ENCODE data around the gene RHEX.
"Not testable (repeated sequence)": the region's sequence is repeated elsewhere in the genome, so short reads cannot be mapped to it uniquely, and the experiment has no call there.

RHEX gene

DNA sequence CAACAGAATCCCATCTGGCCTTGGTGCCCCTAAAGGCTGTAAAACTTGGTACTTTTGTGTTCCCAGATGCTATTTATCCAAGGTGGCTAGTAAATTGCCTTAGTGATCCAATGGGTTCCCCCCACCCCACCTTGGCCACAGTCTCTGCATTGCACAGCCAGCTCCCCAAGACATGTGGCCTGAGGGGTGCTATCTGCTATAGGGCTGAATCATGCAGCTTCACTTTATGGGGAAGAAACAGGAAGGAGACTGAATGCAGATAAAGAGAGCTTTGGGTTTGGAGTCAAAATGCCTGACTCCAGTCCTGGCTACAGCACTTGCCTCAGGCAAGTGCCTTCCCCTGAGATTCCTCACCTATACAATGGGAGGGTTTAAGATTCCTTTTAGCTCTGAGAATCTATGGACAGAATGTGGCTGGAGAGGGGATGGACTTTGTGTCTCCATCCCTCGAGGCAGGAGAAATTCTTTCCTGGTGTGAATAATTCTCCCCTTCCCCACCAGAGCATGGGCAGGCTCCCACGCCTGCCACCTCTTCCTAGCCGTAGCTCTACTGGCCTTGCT lies 6.5 kb downstream of the RHEX start:
- no peak for DNase-seq (ENCODE audit: low spot score)

DNA sequence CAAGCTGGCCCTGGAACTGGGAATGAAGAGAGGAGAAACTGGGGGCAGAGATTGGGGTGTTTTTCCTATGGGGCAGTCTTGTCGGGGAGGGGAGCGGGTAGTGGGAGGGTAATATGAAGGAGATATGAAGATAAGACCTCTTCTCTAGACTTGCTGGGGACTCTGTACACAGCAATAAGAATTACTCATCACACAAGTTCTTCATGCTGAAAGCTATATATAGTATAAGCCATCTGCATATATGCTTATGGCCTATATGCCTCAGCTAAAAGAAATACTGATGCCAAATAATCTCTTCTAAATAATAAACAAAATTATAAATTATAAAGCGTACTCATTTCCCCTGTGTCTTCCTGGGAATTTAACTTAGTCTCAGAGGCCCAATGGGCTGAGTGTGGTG lies 7.9 kb downstream of the RHEX start:
- DNase-seq (ENCODE audit: low spot score), result no peak

DNA sequence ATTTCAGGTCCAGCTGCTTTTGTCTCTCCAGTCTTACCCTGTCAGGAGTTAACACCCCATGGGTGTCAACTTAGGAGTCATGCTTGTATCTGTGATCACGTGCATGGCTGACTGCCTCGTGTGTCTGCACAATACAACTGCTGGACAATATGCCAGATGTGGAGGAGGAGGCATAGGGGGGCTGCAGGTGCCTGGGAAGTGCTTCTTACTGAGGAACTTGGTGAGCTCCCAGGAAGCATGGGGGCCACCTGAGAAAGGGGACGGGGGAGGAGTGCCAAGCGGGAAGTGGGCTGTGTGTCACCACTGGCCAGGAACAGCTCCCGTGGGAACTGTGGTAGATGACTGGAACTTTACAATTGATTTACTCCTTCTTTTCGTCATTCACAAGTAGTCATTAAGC lies 9.5 kb downstream of the RHEX start:
- DNase-seq (ENCODE audit: low spot score), result no peak

DNA sequence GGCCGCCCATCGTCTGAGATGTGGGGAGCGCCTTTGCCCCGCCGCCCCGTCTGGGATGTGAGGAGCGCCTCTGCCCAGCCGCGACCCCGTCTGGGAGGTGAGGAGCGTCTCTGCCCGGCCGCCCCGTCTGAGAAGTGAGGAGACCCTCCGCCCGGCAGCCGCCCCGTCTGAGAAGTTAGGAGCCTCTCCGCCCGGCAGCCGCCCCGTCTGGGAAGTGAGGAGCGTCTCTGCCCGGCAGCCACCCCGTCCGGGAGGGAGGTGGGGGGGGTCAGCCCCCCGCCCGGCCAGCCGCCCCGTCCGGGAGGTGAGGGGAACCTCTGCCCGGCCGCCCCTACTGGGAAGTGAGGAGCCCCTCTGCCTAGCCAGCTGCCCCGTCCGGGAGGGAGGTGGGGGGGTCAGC lies 11.0 kb downstream of the RHEX start:
- DNase-seq (ENCODE audit: low spot score), result not testable (repeated sequence)

DNA sequence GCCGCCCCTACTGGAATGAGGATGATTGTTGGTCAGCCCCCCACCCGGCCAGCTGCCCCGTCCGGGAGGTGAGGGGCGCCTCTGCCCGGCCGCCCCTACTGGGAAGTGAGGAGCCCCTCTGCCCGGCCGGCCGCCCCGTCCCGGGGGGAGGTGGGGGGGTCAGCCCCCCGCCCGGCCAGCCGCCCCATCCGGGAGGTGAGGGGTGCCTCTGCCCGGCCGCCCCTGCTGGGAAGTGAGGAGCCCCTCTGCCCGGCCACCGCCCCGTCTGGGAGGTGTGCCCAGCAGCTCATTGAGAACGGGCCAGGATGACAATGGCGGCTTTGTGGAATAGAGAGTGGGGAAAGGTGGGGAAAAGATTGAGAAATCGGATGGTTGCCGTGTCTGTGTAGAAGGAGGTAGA lies 11.5 kb downstream of the RHEX start:
- DNase-seq (ENCODE audit: low spot score), result not testable (repeated sequence)

DNA sequence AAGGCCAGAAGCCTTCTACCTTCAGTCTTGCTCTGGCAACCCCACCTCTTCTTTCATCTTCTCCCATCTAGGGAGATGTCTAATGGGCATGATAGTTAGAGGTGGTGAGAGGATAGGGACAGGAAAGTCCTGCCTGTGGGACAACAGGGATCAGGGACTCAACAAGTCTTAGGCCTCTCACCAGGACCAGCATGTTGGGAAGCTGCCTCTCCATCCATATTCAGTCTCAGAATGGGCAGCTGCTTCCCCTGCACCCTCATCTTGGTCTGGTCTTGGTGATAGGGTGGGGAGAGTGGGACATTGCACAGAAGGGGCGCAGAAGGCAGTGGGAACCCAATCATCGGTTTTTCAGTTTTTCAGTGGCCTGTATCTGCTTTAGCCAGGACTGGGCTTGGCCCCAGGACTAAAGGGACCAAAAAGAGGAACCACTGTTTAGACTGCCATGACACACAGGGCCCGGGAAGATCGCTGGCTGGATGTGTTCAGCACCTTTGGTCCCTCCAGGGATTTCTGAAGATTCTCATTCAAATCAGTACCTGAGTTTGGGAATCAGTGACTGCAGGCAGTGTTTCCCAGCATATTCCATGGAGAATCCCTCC lies 12.7 kb downstream of the RHEX start:
- no peak for DNase-seq (ENCODE audit: low spot score)

DNA sequence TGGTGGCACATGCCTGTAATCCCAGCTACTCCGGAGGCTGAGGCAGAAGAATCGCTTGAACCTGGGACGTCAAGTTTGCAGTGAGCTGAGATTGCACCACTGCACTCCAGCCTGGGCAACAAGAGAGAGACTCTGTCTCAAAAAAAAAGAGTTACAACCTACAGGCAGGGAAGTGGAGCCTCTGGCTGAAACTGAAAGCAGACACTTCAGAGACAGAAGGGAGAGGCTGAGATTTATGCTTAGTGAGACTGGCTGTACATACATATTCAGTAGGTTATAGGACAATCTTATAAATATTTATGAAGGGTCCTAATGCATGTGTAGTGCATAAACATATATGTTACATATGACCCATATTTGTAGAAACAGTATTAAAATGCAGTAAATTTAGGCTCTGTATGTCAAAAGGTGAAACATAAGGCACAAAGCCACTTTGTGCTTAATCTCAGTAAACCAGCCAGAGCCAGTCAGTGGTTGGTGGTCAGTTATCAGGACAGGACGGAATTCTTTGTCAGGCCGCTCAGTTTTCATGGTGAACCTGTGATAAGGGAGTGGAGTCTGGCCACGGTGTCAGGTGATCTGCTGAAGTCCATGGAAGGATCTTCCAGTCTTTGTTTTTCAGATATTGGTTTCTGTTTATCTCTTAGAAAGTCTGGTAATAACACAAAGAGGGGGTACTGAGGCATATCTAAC lies 13.7 kb downstream of the RHEX start:
- no peak for DNase-seq (ENCODE audit: low spot score)

DNA sequence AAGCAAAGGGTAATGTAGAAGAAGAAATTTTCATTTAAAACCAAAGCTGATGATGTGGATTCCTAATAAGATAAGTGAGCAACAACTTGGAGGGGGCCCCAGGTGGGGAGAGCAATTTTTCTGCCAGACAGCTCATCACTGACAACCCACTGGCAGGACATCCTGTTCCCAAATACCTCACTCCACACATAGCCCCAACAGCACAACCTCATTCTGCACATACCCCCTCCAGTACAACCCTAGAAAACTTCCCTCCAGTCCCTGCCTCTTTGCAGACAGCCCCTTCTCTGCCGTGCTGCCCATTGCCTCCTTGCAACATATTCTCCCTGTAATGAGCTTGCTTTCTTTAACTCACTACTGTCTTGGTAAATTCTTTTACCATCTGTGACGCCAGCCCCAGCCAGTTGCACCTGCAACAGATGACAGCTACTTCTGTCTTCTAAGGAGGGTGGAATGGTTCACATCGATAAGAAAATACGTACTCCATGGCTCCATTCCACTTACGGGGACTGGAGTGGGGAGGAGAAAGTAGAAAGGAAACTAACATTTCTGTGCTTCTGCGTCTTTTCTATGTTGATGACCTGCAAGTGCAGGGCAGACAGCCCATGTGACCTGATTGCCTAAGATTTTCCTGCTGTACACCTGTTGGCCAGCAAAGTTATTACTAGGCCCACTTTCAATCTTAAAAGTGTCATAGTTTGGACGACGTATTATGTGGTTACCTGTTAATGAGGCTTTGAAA lies 14.7 kb downstream of the RHEX start:
- no peak for DNase-seq (ENCODE audit: low spot score)

DNA sequence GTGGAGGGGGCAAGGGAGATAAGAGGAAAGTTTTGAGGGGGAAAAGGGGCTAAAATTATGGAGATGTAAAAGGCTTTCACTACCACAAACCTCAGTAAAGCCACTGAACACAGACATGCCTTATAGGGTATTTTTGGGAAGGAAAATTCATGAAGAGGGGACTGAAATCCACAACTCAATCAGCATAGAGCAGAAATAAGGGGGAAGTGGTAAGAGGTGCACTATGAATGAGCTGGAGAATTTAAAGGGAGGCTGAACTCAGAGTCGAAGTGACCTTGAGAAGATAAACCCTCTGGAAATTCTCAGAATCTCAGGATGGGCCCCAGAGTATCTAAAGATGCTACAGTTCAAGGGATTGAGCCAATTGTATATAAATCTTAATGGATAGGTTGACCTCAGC lies 15.3 kb downstream of the RHEX start:
- no peak for DNase-seq (ENCODE audit: low spot score)

DNA sequence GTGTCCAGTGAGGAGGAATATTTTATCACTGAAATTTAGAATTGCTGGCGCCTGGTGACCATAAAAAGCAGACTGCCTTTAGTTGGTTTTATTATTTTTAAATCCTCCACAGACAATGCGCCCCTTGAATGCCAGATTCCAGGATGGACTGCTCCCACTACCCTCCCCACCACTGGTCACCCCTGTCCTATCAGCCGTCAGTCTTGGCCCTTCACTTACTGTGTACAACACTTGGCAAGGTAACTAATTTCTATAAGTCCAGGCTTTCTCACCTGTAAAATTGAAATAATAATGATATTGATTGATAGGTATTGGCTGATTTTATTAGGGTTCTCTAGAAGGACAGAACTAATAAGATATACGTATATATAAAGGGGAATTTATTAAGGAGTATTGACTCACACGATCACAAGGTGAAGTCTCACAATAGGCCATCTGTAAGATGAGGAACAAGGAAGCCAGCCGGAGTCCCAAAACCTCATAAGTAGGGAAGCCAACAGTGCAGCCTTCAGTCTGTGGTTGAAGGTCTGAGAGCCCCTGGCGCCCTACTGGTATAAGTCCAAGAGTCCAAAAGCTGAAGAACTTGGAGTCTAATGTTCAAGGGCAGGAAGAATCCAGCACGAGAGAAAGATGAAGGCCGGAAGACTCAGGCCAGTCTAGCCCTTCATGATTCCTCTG lies 17.8 kb downstream of the RHEX start:
- no peak for DNase-seq (ENCODE audit: low spot score)

DNA sequence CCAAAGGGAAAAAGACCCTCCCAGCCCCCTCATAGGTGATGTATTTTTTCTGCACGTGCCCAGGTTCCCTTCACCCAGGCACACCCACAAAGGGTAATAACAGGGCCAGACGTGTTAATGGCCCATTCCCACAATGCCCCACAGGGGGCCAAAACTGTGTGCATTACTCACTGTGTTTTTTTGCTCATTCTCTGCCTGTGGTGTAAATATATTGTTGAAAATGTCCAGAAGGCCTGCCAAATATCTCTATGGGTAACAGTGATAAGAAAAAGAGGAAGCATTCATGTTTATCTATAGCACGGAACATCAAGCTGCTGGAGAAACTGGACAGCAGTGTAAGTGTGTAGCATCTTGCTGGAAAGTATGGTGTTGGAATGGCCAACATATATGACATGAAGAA lies 21.9 kb downstream of the RHEX start:
- DNase-seq (ENCODE audit: low spot score), result no peak

DNA sequence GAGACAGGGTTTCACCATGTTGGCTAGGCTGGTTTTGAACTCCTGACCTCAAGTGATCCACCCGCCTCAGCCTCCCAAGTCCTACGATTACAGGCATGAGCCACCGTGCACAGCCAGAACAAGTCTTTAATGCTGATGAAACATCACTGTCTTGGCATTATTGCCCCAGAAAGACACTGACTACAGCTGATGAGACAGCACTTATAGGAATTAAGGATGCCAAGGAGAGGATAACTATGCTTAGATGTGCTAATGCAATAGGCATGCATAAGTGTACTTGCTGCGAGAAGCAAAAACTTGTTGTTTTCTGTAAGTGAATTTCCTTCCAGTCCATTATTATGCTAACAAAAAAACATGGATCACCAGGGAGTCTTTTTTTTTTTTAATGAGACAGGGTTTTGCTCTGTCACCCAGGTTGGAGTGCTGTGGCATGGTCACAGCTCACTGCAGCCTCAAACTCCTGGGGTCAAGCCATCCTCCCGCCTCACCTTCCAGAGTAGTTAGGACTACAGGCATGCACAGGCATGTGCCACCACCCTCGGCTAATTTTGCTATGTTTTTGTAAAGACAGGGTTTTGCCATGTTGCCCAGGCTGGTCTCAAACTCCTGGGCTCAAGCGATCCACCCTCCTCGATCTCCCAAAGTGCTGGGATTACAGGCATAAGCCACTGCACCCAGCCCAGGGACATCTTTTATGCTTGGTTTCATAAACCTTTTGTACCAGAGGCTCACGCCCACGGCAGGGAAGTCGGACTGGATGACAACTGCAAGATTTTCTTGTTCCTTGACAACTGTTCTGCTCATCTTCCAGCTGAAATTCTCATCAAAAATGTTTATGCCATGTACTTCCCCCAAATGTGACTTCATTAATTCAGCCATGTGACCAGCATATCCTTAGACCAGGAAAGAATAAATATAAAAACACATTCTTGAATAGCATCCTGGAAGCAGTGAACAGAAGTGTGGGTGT lies 23.1 kb downstream of the RHEX start:
- no peak for DNase-seq (ENCODE audit: low spot score)

DNA sequence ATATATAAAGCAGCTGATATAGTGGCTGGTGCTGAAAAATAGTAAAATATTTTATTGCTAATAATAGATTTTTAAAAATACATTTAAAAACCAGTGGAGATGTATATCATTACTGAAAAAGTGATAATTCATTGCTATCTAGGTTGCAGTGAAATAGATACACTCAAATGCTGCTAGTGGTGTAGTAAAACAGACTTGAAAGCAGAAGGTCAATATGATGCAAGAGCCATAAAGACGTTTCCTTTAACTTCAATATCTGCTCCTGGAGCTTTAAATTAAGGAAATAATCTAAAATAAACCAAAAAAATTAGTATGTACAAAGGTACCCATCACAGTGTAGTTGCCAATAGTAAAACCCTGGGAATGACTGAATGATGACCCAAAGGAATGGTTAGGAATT lies 26.2 kb downstream of the RHEX start:
- DNase-seq (ENCODE audit: low spot score), result no peak

DNA sequence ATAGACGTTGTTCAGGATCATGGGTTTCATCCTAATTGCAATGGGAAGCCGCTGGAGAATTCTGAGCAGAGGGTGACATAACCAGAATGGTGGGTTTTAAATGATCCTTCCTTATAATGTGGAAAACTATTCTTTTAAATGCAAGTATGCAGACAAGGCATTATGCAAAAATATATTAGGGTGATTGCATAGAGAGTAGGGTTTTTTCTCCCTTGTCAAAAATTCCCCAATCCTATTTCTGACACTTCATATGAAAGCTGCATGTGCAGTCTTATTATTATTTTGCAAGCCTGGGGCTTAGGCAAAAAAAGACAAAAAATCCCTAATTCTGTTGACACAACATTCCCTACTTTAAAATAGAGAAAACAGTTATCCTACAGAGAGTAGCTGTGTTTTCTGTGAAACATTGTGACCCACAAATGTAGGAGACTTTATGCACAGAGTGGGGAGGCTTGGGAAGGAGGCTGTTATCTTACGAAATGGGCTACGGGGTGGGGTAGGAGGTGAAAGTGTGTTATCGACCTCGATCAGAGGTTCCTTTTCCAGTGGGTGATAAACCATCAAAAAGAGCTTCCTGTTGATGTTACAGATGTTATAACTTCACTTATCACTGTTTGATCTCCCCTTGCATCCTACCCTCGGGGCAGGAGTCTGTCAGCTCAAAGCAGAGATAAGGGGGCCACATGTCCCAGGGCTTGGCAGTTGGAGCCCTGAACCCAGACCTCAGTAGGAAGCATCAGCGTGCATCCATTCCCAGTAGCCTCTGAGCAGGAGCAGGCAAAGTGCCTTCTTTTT lies 27.2 kb downstream of the RHEX start:
- no peak for DNase-seq (ENCODE audit: low spot score)

DNA sequence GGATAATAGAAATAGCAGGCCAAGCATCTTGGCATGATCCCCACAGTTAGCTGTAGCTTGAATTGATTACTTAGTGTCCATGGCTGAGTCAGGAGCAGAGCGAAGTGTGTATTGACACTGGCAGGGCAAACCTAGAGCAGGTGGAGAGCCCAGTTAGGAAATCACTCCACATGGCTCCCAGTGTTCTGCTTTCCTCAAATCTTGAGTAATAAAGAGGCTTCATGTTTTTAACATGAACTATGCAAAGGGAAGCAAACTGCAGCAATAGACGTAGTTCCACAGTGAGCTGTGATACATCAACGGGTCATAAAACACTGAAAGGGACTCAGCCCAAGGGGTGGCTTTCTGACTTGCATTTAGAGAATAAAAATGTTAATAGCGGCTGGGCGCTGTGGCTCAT lies 28.9 kb downstream of the RHEX start:
- DNase-seq (ENCODE audit: low spot score), result no peak

DNA sequence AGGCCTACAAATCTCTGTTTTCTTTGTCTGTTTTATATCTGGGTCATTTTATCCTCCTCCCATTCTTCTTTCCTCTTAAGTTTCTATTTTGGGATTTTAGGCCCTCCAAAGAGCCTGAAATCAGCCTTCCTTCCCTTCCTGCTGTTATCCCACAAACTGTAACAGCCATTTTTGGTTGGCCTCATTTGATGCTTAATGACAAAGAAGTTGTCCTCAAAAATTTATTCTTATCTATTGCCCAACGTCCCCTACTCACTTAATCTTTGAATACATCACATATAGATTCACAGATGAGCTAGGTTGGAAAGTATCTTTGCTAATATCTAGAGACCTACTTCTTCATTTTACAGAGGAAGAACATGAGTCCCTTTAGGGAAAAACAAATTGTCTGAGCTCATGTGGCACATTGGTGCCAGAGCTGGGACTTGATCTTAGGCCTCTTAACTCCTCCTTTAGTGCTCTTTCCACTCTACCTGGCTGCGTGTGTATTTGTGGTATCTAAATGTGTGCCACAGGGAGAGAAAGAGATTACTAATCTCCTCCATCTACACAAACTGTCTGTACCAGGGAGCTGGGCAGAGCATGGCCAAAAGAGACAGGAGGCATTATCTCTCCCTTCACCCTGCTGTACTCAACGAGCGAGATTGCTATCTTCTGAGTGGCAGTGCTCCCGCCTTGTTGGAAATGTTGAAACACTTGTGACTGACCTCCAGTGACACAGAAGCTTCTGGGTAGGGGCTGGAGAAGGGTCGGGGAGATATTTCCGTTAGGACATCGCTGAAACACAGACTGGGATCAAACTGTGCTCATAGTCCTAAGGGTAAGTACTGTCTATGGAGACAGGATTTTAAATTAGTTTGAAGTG lies 30.1 kb downstream of the RHEX start:
- DNase-seq (ENCODE audit: low spot score), result no peak

DNA sequence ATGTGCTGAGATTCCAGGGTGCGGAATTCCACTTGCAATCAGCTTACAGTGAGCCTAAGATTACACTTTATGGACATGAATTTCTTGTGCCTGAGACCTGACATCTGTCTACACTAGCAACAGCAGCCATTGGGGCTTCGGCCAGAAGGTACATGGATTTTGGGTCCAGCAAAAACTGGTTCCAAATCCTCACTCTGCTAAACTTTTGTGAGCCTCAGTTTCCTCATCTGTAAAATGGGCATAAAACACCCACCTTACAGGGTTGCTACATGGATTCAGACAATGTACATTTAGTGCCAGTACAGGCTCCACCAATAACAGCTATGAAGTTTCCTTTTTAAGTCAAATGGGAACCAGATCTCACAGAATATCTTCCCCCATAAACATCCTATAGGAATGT lies 30.8 kb downstream of the RHEX start:
- DNase-seq (ENCODE audit: low spot score), result no peak

DNA sequence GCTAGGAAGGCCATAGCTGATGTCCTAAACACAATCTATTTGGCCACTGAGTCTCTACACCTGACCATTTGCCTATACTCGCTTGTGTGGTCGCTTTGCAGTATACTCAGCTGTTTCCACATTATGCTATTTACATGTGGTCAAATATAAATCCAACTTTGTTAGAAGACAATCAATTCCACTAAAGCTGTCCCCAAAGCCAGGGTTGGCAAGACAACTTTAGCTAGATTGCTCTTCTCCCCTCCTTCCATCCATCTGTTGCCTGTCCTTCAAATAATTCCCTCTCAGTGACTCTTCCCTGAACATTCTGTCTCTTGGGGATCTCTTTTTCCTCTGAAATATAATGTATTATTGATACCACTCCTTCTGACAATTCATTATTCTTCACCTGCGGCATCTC lies 34.1 kb downstream of the RHEX start:
- no peak for DNase-seq (ENCODE audit: low spot score)

DNA sequence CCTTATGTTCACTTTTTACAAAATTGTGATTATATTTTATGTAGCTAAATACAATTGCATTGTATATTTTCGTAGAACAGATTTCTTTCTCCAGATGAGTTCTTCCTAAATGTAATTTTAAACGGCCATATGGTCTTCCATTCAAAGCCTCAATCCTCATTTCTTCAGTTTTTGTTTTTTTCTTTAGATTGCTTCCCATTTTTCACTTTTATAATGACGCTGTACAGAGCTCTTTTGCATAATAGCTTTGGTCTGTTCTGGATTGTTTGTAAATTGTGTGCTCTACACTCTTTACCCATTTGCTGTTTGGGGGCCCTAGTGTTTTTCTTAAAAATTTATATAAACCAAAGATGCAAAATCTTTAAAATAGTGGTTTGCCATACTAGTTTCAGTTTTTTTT lies 36.4 kb downstream of the RHEX start:
- no peak for DNase-seq (ENCODE audit: low spot score)

DNA sequence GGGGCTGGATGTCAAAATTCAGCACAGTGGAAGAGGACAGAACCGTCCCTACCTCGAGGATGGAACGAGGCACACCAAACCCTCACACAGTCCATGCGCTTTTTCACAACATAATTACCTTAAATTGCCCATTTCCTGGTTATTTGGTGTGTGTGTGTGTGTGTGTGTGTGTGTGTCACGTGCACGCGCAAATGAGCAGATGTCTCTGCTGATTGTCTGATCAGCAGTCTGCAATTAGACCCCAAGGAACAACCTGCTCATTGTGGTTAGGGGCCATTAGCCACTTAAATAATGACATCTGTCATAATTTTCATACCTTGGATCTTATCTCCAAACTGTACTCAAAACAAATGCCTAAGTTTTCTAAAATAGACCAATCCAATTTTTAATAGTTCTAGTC lies 41.1 kb downstream of the RHEX start:
- no peak for DNase-seq (ENCODE audit: low spot score)
